ENCODE data around the gene BCL10.

Gene BCL10

DNA sequence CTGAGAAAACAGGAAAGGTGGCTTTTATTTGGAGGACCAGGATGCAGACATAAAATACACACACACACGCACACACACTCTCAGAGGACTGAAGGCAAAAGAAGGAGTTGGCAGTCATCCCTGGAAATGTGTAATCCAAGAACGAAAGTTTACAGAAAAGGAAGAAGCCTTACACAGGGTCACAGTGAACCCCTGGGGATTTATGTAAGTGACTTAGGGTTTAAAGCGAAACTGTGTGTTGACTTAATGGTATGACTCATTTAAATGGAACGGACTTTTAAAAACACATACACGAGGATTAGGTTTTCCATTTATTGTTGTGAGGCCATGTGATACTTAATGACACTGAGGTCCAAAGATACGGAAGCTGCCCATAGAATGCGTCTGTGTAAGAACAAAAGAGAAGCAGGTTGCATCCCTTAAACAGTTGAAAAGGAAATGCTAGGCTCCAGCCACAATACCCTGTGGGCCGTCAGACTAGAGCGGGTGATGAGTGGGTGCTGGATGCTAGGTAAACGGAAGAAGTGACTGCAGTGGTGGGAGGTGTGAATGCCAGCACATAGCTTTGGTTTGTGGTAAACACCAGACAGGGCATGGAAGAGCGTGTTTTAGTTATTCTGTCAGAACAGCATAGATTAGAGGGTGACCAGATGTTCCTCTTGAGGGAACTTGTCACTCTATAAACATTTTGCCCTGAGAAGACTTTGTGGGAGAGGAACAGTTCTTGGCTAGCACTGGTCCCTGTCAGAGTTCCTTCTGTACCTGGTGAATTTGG is 21.6 kb upstream of the BCL10 start:
- DNase-seq (ENCODE audit: low read depth) = peak; percentile 35

DNA sequence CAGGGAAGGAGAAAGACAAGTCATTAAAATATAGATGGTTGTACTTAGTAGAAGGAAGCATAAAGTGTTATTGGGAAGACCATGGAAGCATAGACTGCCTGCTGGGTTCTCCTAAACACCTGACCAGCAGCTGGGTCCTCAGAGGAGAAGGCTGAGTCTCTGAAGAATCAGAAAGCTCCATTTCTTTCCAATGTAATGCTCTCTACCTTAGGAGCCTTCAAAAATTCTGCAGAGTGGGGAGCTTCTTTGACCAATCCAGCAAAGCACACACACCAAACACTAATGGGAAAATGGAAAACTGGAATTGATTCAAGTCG is 21.1 kb upstream of the BCL10 start:
- DNase-seq (ENCODE audit: low read depth) = no peak

DNA sequence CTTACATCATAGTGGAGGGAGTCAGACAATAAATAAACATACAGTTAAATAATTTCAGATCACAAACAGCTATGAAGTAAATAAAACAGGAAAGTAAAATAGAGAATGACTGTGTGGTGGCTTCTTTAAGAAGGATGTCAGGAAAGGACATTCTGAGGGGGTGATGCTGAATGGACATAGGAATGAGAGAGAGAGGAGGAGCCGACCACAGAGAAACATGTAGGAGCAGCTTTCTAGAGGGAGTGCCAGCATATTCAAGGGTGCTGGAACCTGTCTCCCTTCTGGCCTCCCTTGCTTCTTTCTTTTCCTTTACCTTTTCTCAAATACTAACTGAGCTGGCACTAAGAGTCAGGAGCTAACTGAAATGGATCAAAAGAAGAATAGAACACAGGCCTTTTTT is 20.5 kb upstream of the BCL10 start:
- DNase-seq (ENCODE audit: low read depth) = no peak

GRCh38 chr1:85295654-85296053 is 19.2 kb upstream of the BCL10 start:
- no peak for DNase-seq (ENCODE audit: low read depth)

GRCh38 chr1:85295006-85295431 is 18.6 kb upstream of the BCL10 start:
- DNase-seq (ENCODE audit: low read depth) = no peak

DNA sequence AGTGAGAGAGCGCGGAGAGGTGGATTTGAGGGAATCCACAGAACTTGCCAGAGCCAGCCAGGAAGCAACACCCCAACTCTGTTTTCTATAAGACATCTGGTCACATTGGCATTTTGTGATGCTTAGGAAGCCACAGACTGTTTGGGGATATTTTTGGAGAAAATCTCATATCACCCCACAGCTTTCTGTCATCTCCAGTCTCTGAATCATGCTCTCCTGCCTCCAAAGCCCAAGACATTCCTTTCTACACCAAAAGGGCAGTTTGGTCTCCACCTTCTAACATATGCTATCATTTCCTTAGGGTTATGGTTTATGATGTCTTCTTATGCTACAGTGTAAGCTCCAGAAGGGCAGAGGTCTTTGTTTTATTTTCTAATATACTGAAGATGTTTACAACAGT is 14.4 kb upstream of the BCL10 start:
- no peak for DNase-seq (ENCODE audit: low read depth)

DNA sequence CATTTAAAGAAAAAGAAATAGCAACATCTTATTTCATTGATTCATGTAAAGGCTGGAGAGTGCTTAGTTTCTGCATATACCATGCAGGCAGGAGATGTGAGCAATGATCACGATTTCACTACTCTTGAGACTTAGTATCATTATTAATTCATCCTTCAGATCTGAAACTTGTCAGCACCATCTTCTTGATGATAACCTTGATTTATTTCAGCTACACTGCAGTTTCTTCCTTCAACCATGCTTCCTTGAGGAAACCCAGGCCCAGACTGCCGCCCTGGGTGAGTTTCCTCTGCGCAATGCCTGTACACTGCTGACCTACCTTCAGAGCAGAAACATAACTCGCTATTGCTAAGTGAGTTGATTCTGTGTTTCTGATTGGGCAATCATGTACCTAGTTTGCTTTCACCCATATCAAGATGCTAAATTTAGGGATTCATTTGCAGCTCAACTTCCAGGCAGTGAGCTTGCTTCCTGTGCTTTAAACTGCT is 13.5 kb upstream of the BCL10 start:
- DNase-seq (ENCODE audit: low read depth) = no peak

DNA sequence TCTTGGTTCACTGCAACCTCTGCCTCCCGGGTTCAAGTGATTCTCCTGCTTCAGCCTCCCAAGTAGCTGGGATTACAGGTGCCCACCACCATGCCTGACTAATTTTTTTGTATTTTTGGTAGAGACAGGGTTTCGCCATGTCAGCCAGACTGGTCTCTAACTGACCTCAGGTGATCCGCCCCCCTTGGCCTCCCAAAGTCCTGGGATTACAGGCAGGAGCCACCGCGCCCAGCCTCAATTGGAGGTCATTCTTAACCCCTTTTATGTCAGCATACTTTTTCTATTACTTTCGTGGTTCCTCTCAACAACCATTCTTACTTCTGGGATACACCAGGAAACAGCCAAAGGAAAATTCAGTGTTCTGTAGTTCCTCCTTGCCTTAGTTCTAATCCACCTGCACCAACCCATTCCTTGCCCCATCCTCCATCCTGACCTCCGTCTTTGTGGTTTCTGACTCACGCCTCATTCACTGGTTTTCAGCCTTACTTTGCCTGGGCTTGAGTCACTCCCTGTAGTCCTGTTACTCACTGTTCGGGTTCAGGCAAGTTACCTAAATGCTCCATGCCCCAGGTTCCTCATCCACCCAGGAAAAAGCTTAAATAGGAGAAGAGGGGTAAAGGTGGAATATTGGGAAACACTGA is 12.9 kb upstream of the BCL10 start:
- no peak for DNase-seq (ENCODE audit: low read depth)

DNA sequence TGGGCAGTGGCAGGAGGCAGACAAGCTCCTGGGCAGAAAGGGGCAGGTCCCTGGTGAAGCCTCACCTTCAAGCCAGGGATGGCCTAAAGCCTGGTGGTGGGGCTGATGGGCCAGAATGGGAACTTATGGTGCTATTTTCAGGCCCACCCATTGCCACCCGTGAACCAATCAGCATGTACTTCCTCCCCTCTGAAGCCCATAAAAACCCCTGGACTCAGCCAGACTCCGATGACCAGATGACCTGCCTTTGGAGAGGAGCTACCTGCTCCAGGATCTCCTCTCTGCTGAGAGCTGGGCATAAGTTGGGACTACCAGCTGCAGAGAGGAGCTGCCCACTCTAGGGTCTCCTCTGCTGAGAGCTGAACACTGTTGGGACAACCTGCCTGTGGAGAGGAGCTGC is 7.8 kb upstream of the BCL10 start:
- no peak for DNase-seq (ENCODE audit: low read depth)

DNA sequence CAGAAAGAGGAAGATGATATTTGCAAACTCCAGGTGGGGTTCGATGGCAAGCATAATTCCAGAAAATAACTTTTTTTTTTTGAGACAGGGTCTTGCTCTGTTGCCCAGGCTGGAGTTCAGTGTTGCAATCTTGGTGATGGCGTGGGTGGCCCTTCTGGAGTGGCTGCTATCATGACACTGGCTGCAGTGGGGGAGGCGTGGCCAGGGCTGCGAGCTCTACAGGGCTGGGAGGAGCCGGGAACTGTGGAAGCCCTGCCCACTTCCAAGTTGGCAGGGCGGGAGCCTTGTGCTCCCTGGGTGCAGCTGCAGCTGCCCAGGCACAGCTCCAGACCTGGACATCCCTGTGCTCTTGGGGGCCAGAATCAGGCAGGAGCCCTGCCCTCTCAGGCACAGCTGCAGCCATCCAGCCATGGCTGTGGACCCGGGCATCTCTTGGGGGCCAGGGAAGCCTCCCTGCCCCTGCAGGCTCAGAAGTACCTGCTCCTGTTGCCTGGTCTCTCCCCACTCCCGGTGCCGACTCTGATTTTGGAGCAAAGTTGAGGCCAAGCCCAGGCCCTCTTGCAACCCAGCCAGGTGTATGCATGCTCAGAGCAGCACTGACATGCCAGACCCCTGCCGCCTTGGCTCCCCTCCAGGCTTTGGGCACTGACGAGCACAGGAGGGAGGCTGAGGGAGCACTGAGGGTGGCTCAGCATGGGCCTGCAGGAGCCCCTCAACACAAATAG is 7.2 kb upstream of the BCL10 start:
- DNase-seq (ENCODE audit: low read depth) = no peak

GRCh38 chr1:85282424-85282823 is 6.0 kb upstream of the BCL10 start:
- no peak for DNase-seq (ENCODE audit: low read depth)

GRCh38 chr1:85280636-85281035 is 4.2 kb upstream of the BCL10 start:
- DNase-seq (ENCODE audit: low read depth) = no peak

- DNase-seq (ENCODE audit: low read depth) = no peak
These were observed 3.1 kb upstream of the BCL10 start for GRCh38 chr1:85279458-85280080.

GRCh38 chr1:85278853-85279314 is 2.5 kb upstream of the BCL10 start:
- DNase-seq (ENCODE audit: low read depth) = peak; percentile 12

- DNase-seq (ENCODE audit: low read depth) = no peak
These were observed 1.4 kb upstream of the BCL10 start for GRCh38 chr1:85277802-85278201.

DNA sequence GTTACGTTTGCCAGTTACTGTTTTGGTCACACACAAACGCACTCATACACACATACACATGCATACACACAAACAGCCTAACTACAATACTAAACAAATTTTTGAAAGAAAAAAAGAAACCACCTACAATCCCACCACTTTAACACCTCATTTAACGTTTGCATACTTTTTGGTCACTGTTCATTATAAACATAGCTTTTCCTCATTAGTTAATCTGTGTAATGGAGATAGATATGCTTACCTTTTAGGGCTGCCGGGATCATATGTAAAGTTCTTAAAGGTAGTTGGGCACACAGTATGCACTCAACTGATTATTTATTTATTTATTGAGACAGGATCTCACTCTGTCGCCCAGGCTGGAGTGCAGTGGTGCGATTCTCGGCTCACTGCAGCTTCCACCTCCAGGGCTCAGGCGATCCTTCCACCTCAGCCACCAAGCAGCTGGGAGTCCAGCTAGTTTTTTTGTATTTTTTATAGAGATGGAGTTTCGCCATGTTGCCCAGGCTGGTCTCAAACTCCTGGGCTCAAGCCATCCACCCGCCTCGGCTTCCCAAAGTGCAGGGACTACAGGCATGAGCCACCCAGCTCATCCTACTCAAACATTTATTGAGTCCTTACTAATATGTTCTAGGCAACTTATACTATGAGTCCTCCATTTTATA is 677 bp upstream of the BCL10 start:
- DNase-seq (ENCODE audit: low read depth) = no peak

DNA sequence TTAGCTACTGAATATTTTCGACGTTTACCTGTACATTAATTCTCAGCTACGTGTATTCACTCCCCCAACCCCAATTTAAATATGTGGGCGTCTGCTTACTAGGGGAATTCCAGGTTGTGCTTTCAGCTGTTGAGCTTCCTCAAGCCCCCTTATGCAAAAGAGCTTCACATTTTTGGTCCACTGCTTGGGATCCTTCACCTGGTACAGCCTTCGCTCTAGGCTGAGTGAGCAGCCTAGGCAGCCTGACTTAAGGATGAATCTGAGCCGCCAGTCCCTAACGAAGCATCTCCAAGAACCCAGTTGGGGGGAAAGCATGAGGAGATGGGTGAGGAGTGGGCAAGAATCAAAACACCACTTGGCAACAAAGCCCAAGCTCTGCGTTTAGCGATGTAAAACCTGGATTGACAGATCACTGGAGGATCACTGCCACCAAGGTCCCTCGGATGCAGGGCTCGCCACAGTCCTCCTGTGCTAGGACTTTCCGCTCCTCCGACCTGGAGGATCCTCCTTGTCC is 674 bp downstream of the BCL10 start:
- DNase-seq (ENCODE audit: low read depth) = no peak

GRCh38 chr1:85274969-85275453 is 1.4 kb downstream of the BCL10 start:
- DNase-seq (ENCODE audit: low read depth) = no peak

DNA sequence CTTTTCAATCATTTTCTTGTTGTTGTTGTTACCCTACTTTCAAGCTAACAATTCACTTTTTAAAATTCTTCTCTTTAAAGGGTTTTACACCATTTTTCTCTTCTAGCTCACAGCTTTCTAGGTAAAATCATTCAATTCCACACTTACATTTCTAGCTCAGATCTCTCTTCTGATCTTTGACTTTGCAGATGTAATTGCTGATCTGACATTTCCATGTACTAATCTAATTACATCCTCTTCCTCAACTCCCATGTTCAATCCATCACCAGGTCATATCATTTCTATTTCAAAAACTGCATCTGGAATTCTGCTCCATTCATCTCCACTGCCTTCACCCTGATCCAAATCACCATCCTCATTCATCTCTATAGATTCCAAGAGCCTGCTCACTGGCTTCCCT is 3.0 kb downstream of the BCL10 start:
- no peak for DNase-seq (ENCODE audit: low read depth)

DNA sequence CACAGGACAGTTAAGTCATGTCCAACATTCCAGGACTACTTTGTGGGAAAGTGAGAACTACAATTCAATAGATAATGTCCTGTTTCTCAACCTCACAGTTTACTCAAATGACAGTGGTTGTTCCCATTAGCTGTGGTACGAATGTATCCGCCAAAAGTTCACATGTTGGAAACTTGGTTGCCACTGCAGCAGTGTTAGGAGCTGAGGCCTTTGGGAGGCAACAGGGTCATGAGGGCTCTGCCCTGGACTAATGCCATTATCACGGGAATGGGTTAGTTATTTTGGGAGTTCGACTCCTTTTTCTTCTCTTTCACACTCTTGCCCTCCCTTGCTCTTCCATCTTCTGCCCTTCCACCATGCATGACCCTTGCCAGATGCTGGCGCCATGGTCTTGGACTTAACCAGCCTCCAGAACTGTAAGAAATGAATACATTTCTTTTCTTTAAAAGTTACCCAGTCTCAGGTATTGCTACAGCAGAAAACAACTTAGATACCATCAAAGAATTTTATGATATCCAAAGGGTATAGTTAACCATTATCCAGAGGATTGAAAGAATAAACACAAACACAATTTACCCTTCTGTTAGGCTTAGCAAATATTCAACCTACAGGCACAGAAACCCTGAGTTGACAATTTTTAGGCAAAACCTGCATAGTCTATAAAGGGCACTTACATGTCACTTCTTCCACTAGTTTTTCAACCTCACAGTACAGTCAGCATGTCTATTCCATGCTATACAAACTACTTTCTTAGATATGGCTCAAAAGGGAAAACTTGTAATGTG is 7.4 kb downstream of the BCL10 start:
- no peak for DNase-seq (ENCODE audit: low read depth)

GRCh38 chr1:85267313-85267712 is 9.1 kb downstream of the BCL10 start:
- no peak for DNase-seq (ENCODE audit: low read depth)
